ENCODE data around the gene PHF1.

GRCh38 chr6:33451606-33452005, 40.8 kb downstream of the PHF1 start:
- TF ChIP-seq EZH2phosphoT487 (IDR thresholded peaks at IDR 0.05; ENCODE audit: borderline replicate concordance, low read length) (no peak), CTCF (IDR thresholded peaks at IDR 0.05; ENCODE audit: low read depth, low read length, poor library complexity, severe bottlenecking) (no peak)
